HG03066 (cell line): ENCODE data around the gene TIFAB.
A peak's percentile ranks its signal among the peaks of the same experiment; 100 is the strongest.

ENCODE experiments used
- ATAC-seq: cut with Tn5 transposase; IDR thresholded peaks from one replicate; pipeline ENCODE4 v1.9.1; 2021; ENCODE audit warnings: low read depth; ENCODE audit not compliant: unreplicated experiment

TIFAB gene

DNA sequence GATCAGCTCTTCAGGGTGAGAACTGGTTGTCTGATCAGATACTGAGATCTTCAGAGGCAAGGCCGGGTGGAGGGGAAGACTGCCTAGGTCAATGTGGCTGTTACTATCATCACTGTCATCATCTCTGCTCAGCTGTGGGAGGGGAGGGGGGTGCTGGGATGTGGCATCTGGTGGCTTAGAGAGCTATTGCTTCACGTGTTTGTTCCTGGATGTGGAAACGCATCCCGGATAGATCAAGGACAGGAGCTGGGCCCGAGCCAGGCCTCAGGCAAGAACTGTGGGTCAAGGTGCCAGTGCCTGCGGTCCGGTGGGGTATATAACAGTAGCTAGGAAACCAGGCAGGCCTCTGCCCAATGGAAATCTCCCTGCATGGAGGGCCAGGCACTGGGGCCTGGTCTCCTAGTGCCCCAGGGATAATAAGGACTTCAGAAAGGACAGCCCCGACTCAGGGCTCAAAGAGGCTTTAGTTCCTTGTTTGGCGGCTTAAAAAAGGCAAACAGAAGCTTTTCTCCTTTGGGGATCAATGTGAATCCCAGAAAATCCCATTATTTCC, 30.3 kb upstream of the TIFAB start:
- no peak for ATAC-seq

DNA sequence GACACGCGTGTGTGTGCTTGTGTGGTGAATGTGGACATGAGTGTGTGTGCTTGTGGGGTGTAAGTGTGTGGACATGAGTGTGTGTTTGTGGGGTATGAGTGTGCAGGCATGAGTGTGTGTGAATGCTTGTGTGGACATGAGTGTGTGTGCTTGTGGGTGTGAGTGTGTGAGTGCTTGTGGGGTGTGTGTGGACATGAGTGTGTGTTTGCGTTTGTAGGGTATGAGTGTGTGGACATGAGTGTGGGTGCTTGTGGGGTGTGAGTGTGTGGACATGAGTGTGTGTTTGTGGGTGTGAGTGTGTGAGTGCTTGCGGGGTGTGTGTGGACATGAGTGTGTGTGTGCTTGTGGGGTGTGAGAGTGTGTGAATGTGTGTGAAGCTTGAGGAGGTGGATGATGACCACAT, 29.8 kb upstream of the TIFAB start:
- no peak for ATAC-seq

DNA sequence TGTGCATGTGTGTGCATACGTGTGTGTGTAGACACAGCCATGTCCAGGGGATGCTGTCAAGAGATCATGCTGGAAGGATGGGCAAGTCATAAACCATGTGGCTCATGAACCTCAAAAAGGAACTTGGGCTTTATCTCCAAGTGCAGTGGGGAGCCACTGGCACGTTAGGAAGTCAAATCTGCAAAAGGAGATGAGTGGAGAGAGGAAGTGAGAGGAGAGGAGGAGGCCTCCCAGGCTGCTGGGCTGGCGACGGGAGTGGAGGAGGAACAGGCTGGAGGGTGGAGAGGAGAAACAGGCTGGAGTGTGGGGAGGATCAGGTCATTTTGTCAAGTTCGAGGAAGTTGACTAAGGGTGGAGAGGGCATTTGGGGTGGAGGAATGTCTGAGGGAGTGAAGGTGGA, 29.2 kb upstream of the TIFAB start:
- ATAC-seq: no peak

DNA sequence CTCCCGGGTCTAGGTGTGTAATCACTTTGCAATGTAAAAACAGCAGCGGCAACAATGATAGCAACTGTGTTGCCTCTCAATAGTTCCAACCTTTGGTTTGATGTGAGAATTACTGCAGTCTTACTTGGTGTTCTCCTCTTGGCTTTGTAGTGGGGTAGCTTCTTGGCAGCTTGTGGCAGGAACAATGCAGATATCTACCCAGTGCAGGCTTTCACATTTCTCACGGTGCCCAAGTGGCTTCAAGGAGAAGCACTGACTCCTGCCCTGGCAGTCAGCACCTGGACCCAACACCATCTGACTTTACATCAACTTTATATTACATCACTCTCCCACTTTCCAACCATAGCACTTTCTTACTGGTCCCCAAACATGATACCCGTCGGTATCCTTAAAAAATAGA, 28.4 kb upstream of the TIFAB start:
- ATAC-seq: no peak

DNA sequence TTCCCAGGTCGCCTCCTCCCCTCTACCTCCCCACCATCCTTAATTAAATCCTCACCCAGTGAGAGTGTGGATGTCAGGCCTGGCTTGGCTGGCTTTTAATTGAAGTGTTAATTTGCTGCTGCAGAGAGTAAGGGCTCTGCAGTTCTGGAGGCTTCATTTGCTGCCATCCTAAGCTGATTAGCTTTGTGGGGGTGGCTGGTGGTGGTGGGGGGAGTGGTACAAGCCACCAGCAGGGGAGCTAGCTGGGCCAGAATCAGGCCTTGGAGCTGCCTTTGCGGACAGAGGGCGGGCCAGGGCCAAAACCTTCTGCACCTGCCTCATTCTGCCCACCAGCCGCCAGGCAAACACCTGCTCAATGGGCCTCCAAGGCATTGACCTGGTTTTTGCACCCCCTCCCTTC, 26.8 kb upstream of the TIFAB start:
- no peak for ATAC-seq

DNA sequence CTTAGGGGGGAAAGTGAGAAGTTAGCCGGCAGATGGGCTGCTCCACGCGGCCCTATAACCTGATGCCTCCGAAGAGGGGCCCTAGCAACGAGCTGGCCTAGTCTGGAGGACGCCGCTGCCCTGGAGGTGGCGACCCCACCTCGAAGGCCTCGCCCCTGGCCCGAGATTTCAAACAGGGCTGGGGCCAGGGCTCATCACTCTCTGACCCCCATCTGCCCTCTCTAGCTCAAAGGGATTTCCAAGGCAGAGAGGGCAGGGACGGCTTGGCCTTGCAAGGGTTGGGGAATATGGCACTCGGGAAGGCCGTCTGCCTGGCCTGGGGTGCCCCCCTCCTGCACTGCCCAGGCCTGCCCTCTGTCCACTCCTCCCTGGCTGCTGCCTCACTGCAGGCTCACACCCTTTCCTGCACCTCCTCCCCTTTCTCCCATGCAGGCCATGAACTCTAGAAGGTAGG, 25.5 kb upstream of the TIFAB start:
- ATAC-seq: no peak

DNA sequence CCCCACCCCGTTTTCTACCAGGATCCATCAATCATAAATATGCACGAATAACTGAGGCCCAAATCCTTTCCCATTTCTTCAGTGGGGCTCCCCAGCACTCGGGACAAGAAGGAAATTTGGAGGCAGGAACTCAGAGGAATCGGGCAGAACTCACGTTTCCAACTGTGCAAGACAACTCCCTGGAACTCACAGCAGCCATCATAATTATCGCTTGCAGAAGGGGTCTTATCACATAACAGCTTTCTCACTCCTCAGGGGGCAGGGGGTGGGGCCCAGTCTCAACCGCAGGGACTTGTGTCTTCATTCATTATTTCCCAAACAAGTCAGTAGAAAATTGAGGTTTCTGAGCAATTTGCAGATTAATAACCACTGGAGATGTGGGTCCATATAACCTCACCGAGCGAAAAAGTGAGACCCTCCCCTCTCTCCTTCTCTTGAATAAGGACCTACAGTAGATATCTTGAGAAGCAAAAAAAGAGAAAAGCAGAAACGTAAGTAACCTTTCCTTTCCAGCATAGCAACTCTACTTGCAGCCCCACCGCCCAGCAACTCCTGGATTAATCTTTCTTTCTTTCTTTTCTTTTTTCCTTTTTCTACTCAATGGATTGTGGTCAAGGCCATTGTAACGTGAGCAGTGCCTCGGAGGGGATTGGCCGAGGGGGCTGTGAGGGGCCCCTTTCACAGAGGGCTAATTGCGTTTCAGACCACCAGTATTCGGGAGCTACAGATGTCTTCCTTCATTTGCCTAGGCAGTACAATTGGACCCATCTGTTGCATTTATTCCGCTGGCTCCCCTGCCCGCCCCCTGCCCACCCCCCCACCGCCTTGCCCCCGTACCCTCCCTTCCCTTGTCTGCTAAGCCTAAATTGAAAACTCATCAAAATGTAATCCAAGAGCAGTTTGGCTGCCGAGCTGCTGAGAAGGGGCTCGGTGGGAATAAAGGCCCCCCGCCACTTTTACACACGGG, 24.7 kb upstream of the TIFAB start:
- no peak for ATAC-seq

DNA sequence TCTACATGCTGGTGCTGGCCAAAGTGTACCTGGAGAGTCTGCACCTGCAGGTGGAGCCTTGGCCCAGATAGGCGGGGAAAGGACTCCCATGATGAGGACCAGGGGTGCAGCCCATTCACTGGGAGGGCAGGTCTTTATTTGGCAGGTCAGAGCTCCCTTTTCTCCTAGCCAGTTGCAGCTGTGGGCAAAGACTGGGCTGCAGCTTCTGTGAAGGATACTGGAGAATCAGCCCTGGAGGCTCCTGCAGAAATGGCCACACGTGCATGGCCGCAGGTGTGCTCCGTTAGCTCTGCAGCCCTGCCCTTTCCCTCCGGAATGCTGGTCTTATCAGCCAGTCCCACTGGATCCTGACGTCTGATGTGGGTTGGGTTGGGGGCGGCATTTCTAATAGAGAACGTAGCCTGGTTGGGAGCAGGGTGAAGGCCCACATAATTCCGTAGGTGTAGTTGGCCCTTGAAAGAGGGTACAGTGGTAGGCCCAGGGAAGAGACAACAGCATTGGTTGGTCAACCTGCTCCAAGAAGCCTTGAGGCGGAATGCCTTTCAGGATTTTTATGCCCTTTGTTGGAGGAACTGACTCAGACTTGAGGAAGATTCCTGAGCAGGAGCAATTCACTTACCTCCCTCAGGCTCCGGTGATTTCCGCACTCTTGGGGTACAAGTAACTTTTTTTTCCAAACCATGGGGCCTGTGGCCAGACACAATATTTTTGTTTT, 22.0 kb upstream of the TIFAB start:
- no peak for ATAC-seq

DNA sequence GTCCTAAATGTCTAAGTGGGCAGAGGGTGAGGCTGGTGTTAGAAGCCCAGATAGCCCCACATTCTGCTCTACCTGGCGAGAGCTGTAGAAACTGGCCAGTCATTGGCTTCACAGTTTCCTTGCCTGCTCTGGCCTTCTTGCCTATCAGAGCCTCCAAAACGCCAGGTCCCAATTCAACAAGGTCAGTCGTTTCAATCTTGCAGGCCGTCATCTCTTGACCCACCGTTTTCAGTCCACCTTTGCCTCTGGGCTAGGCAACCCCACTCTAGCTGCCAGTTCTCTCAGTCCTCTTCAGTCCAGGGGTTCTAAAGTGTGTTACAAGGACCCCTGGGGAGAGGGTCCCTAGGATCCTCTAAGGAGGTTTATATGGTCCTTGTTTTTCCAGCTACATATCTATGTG, 20.0 kb upstream of the TIFAB start:
- ATAC-seq: no peak

DNA sequence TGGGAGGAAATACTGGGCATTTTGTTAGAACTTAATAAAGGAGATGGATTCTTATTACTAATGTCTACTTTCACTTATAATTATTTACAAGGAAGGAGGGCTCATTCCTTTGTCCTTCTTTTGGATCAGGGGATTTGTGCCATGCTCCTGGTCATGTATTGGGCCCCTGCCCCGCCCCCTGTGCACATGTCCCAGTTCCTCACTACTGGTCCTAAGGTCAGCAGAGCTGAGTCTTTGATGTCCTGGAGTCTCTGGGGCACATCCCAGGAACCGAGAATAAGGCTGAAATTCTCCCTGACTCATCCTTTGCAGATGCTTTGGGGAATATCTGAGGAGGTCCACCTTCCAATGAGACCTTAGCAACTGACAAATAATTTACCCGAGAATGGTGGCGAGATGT, 19.6 kb upstream of the TIFAB start:
- no peak for ATAC-seq

DNA sequence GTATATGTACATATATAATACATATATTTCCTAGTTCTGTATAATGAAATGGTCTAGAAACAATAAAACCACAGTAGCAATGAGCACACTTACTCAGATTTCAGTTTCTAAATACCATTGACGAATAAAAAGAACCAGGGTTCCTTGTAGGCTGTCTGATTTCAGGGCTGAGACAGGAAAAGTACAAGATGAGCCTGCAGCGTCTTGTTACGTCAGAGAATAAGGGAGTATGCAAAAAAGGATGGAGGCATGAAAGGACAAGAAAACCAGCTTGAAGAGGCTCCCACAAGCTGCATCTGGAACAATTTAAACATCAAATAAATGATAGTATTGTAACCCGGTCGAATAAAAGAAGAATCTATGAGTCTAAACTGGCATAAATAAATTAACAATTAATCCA, 17.8 kb upstream of the TIFAB start:
- ATAC-seq: no peak

DNA sequence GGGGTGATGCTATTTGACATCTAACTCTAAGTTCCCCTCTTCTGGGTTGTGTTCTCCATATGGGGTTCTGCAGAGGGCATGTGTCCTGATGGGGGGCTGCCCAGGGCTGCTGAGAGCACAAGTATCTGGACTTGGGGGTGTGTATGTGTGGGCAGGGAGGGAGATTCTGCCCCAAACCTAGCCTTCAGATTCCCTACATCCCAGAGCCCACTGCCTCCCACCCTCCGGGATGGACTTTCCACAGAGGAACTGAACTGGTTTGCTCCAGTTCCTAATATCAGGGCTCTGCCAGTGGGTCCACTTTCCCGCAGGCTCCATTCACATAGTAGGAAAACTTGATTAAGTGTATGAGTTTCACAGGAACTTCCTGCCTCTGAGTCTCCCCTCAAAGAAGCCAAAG, 16.4 kb upstream of the TIFAB start:
- no peak for ATAC-seq

DNA sequence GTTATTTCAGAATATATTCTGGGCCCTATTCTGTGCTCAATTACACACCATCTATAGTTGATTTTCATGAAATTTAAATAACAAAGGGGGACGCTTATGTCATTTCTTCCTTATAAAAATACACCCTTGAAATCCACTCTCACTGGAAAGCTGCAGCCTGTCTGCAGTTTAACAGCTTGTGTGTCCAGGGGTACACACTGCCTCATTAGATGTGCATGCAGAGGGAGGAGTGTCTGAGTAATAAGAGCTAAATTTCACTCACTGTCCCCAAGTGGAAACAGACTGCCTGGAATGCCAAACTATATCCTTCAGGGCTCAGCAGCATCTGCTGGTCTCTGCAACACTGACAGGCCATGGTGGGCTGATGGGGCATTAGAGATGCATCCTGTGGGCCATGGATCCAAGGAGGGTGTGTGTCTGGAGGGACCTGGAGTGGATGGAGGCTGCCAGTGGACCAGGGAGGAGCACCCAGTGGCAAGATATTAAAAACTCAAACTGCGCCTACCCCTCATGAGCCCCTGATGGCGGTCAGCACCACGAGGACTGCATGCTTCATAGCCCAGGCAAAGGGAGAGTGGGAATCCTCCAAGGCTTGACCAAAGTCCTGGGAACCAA, 15.8 kb upstream of the TIFAB start:
- no peak for ATAC-seq

DNA sequence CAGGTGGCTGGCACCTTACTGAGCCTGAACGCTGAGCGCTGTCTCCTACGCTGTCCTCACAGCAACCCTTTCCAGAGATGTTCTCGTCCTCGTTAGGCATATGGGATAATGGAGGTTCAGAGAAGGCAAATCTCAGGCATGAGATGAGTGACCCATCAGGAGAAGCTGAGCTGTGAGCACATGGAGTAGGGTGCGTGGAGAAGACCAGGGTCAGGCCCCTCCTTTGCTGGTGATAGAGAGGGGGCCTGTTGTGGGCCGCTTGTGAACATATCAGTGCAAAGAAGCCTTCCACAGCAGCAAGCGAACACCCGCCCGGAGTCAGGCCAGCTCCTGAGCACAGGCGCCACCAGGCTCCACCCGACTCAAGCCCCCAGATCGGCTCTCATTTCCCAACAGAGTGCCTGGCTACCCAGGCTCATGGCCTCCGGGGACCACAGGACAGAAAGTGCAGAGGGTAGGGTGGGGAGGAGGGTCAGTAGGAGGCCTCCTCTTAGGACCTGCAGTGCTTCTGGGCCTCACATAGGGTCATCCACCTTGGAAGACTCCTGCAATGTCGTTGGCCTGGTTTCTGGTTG, 15.0 kb upstream of the TIFAB start:
- no peak for ATAC-seq

DNA sequence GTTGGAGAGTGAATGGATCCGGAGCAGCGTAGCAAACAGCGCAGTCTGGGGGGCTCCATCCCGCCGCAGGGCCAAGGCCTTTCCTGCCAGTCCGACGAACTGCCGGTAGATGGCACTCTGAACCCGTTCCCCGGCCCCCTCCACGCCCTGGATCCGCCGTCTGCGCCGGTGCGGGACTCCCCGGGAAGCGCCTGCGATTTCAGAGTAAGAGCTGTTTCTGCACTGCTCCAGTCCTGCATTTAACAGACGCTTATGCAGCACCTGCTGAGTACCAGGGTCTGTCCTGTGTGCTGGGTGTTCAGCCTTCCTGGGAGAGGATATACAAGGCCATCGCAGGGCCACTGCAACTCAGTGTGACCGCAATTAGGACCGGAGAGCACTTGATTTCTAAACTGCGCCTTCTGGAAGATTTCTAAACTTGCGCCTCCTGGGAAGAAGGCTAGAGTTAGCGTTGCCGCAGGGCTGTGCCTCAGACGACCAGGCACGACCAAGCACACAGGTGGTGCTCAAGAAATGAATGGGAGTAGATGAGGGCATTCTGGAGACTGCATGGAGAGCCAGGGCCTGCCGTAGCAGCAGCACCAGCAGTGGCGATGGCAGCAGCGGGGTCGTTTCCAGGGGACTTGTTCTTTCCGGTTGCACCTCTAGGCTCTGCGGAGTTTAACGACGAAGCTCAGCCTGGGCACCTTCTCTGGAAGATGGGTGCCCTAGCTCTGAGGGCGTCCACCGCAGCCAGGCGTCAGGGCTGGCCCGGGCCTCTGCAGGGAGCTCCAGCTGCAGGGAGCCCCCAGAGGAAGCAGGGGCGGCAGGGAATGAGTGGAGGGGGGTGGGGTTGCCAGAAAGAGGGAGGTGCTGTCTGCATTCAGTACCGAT, 14.3 kb upstream of the TIFAB start:
- ATAC-seq: no peak

DNA sequence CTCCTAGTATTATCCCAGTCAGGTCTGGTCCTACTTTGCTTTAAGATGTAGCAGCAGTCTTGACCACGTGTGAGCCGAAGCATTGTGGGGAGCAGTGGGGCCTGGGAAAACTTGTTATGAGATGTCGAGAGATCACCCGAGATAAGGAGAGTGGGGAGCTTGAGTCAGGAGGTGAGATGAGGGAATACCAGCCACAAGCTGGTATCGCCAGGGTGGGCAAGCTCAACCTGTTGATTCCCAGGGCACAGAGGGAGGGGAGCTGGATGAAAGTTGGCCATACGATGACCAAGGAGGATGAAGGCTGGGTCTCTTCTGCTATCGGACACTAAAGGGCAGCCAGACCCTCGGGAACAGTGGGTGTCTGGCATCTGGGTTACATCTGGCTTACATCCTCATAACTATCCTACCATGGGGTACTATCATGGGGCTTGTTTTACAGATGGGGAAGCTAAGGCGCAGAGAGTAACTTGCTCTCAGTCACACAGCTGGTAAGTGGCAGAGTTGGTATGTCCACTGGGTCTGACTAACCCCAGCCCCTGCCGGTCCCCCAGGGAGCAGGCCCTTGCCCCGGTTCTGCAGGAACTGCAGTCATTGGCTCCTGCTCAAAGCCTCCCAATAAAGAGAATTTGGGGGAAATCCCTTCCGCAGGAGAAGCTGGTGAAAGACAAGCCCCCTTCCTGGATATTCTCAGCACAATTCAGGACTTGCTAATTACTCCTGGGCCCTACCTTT, 13.4 kb upstream of the TIFAB start:
- no peak for ATAC-seq

DNA sequence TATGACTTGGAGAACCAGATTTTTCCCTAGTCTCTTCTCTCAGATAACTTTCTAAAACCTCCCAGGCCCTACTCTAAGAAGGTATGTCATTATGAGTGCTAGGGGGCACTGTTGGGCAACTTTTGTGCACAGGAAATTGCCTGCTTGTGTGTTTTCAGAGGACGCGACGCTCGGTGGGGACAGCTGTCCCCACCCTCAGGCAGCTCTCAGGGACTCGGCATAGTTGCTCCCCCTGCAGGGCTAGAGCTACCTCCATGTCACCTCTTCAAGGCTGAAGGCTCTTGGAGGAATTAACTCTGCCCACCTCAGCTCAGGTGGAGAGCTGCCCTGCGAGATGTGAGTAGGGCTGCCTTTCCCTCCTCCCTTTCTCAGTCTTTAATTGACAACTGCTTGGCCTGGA, 10.2 kb upstream of the TIFAB start:
- peak; percentile 52 for ATAC-seq

DNA sequence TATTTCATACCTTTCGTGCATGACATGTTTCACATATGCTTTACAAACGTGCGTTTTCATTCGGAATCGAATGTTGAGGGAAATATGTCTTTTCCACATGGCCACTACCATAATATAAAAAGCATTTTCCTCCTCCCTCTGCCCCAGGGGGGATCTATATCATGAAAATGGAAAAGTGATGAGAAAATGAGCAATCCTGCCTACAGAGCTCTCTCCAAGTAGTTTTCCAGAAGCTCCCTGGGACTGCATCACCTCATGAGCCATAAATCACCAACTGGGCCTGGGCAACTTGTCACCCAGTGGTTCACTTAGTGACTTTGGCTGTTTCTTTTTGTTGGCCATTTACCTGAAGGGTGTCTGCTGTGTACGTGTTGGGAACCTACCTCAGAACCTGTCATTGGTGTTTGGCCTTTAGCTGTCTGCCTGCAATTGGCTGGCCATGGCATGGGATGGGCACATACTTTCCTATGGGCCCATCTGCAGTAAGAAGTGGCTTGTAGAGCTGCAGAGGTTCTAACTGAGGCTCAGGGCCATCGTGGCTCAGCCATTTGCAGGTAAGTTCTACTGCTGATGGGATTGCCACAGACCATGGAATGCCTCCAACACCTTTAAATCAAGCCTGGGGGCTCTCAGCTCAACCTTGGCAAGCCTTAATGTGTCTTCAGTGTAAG, 9.5 kb upstream of the TIFAB start:
- no peak for ATAC-seq
